Limb (tissue), 2 donors: ENCODE data around the gene BAZ1A.
"Not testable (repeated sequence)": the region's sequence is repeated elsewhere in the genome, so short reads cannot be mapped to it uniquely, and the experiment has no call there.

Source experiments
- DNase-seq, 2 donors: peaks; one replicate each; pipeline ENCODE4 v3.0.0-alpha.2; 2016; ENCODE audit errors: extremely low spot score in 2 of 2

The BAZ1A gene

DNA sequence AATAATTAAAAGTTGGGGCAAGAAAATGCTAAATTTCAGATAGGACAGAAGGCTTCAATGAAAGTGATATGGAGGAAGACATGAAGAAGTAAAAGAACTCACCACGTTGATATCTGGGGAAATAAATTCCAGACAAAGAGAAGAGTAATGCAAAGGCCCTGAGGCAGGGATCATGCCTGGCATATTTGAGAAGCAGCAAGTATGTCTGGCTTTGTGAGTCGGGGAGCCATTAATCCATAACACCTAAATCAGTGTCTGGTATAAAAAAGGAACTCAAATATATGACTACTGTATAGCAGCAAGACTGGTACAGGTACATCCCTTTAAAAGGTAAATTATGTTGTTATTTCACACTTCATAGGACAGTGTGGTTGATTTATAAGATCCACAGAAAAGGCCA, 16.4 kb downstream of the BAZ1A start:
- no peak for DNase-seq

DNA sequence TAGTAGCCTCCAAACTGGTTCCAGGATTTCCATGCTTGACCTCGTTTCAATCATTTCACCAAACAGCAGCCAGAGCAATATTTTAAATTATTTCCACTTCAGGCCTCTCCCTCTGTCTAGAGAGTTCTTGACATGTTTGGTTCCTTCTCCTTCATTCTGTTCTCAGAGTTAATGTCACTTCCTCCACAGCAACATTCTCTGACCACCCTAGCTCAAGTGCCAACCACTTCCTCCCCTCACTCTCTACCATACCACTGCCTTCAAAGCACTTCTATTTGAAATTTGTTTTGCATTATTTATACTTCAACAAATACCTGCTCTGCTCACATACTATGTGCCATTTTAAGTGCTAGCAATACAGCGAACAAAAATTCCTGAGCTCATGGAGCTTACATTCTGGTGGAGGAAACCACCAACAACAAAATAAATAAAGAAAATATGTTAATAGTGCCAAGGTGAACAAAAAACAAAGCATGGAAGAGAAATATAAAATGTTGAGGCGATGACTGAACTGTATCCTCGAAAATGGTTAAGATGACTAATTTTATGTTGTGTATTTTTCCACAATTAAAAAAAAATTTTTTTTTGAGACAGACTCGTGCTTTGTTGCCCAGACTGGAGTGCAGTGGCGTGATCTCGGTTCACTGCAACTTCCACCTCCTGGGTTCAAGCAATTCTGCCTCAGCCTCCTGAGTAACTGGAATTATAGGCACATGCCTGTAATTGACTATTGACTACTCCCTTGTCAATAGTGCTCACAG, 17.3 kb downstream of the BAZ1A start:
- no peak for DNase-seq

GRCh38 chr14:34853041-34853440, 22.1 kb downstream of the BAZ1A start:
- DNase-seq: no peak

GRCh38 chr14:34851395-34851794, 23.8 kb downstream of the BAZ1A start:
- no peak for DNase-seq

DNA sequence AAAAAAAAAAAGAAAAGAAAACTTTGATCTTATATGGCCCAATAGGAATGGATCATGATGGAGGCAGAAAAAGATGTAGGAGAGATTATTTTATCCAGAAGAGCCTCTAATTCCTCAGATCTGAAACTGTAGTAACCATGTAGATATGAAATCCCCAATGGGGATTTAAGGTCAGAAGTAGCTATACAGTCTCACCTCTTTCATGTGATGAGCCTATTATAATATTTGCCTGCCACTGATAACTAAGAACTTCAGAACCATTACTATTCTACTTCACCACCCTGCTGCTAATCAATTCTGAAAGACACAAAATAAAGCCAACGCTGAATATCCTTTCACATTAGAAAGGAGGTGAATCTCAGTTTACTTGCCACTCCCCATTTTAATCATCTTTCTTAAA, 29.3 kb downstream of the BAZ1A start:
- DNase-seq: no peak

- DNase-seq: no peak
Observed at GRCh38 chr14:34843011-34843554, 32.1 kb downstream of the BAZ1A start.

GRCh38 chr14:34837801-34838322, 37.3 kb downstream of the BAZ1A start:
- no peak for DNase-seq

- no peak for DNase-seq
Observed at GRCh38 chr14:34835312-34835711, 39.8 kb downstream of the BAZ1A start.

DNA sequence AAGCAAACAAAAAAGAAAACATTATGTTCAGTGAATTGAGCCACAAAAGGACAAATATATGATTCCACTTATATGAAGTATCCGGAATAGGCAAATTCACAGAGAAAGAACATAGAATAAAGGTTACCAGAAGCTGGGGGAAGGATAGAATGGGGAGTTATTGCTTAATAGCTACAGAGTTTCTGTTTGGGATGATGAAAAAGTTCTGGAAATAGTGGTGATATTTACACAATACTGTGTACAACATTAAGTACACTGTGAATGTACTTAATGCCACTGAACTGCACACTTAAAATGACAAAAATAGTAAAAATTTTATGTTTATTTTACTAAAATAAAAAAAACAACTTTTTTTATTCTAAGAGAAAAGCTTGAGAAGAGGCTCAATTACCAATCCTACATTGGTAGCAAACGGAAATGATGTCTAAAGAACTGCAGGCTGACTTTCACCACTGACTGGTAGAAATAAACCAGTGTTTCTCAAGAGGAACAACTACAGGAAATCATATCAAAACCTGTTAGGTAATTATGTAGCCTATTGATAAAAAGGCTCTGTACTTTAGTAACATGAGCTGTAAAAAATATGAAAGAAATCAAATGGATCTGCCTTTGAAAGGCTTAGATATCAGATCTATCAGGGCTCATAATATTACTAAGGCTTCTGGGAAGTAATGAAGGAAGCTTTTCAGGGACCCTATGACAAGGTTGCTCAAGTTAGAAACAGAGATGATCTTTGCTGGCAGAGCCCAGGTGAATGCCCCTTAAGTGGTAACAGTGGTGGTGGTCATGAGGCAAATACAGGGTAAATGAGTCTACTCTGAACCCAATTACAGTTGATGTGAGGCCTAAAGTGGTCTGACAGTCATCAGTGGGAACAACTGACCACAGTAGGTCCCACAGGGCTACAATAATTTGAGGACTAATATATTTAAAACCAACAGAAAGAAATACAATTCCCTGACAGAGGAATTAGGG, 41.3 kb downstream of the BAZ1A start:
- no peak for DNase-seq

GRCh38 chr14:34826661-34827060, 48.5 kb downstream of the BAZ1A start:
- no peak for DNase-seq

DNA sequence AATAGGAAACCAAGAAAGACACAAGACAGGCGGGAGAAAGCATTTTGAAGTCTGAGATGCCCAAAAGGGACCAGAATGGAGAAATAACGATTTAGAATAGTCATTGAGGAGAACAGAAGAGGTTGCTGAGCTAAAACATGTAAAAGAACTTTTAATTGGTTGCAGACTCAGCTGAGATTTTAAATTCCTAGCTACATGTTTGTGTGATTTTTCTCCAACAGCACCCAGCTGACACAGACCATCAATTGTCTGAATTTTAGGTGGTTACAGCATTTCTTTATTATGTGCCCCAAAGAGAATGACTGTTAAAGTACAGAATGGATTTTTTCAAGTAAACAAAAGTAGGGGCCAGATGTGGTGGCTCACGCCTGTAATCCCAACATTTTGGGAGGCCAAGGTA, 50.3 kb downstream of the BAZ1A start:
- no peak for DNase-seq

GRCh38 chr14:34824256-34824655, 50.9 kb downstream of the BAZ1A start:
- DNase-seq: no peak

GRCh38 chr14:34817768-34818167, 57.4 kb downstream of the BAZ1A start:
- DNase-seq: no peak

- no peak for DNase-seq
Observed at GRCh38 chr14:34810028-34810427, 65.1 kb downstream of the BAZ1A start.

DNA sequence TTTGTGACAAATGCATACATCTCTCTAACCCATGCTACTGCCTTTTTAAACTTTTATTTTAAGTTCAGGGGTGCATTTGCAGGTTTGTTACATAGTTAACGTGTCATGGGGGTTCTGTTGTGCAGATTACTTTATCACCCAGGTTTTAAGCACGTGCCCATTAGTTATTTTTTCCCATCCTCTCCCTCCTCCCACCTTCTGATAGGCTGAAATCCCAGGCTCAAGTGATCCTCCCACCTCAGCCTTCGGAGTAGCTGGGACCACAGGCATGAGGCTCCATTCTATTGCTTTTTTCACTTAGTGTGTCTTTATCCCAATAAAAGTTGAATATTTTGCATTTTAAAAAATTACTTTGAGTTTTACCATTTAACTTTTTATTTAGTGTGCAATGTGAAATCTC, 68.9 kb downstream of the BAZ1A start:
- no peak for DNase-seq

GRCh38 chr14:34804933-34805332, 70.2 kb downstream of the BAZ1A start:
- no peak for DNase-seq

DNA sequence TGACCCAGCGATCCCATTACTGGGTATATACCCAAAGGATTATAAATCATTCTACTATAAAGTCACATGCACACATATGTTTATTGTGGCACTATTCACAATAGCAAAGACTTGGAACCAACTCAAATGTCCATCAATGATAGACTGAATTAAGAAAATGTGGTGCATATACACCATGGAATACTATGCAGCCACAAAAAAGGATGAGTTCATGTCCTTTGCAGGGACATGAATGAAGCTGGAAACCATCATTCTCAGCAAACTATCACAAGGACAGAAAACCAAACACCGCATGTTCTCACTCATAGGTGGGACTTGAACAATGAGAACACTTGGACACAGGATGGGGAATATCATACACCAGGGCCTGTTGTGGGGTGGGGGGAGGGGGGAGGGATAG, 76.3 kb downstream of the BAZ1A start:
- not testable (repeated sequence) for DNase-seq

DNA sequence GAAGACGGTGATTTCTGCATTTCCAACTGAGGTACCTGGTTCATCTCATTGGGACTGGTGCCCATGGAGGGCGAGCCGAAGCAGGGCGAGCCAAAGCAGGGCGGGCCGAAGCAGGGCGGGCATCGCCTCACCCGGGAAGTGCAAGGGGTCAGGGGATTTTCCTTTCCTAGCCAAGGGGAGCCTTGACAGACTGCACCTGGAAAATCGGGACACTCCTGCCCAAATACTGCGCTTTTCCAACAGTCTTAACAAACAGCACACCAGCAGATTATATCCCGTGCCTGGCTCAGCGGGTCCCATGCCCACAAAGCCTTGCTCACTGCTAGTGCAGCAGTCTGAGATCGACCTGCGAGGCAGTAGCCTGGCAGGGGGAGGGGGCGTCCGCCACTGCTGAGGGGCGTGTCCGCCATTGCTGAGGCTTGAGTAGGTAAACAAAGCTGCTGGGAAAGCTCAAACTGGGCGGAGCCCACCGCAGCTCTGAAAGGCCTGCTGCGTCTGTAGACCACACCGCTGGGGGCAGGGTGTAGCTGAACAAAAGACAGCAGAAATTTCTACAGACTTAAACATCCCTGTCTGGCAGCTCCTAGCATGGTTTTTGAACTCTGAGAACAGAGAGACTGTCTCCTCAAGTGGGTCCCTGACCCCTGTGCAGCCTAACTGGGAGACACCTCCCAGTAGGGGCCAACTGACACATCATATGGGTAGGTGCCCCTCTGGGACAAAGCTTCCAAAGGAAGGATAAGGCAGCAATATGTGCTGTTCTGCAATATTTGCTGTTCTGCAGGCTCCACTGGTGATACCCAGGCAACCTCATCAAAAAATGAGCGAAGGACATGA, 77.2 kb downstream of the BAZ1A start:
- DNase-seq: no peak

DNA sequence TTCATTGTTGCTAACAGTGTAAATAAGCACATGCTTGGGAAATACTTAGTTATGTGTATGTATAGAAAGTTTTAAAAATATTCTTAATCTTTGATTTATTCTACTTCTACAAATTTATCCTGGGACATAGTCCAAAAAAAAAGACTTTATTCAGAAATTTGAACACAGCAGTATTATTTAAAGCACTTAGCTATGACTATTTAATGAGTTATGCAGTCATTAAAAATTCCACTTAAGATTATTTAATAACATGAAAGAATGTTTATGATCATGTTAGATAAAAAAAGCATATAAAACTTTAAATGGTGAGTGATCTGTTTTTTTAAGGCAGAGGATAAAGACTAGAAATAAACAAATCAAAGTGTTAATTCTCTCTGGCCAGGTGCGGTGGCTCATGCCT, 78.3 kb downstream of the BAZ1A start:
- no peak for DNase-seq

DNA sequence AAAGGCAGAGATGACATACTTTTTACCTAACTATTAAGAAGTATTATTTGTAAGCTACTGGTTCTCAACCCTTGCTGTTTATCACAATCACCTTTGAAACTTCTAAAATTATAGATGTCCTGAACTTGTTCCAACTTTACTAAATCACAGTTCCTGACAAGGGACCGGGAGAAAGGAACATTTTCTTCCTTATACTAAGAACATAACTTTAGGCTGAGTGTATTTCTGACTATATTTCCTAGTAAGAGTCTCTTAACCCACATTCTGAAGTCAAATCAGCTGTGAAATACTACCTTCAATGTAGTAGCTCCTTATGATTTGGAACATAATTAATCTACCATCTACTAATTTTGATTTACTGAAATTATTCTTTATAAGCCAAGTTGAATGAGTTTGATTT, 80.2 kb downstream of the BAZ1A start:
- DNase-seq: no peak

DNA sequence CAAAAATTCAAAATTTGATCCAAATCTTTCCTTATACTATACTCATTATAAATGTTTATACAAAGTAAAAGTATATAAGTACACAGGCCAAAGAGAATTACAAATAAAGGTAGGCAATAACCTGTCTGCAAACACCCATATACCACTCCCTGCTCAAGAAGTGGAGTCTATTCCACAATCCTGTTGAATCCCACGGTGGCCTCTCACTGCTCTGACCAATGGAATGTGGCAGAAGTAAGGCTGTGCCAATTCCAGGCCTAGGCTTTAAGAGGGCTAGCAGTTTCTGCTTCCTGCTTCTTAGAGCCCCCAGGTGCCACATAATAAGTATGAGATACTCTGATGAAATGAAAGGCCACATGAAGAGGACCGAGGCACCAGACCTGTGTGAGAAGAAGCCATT, 80.9 kb downstream of the BAZ1A start:
- DNase-seq: no peak
